HG02678 (cell line): ENCODE results near the gene XPA.
"Not testable (repeated sequence)": the region's sequence is repeated elsewhere in the genome, so short reads cannot be mapped to it uniquely, and the experiment has no call there.

ENCODE experiments used
- ATAC-seq: cut with Tn5 transposase; IDR thresholded peaks from one replicate; pipeline ENCODE4 v1.9.1; 2021; ENCODE audit warnings: mild to moderate bottlenecking, moderate library complexity; ENCODE audit not compliant: unreplicated experiment

XPA gene

DNA sequence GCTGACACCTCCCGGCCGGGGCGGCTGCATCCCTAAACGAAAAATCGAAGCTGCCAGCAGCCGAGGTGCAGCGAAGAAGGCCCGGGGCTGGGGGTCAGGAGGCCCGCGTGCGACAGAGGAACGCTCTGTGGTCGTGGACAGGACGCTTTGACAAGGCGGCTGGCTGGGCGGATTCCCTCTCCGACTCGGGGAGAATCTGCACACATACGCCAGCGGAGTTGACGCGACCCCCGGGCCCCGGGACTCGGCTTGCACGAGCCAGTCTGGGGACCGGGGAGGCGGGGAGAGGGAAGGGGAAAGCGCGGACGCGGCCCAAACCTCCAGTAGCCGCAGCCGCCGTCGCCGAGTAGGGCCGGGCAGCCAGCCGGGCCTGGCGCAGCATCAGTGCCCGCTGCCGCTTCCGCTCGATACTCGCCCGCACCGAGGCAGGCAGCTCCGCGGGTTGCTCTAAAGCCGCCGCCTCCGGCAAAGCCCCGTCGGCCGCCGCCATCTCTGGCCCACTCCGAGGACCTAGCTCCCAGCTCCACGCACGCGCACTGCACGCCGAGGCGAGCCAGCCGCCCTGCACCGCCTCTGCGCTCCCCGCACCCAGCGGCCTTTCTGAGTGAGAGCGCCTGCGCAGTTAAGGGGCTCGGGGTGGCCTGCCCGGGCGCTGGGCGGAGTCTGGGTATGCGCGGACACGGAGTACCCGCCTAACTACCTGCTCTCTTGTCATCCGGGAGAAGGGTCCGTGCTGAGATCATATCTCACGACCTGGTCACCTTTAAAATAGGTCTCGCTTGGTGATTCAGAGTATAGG lies at the start of gene XPA:
TSS of gene XPA (minus strand) at position 538 of the 799 bp plus-strand sequence. CDS start at position 490, 48 bp downstream.
- ATAC-seq: peak; percentile 91

DNA sequence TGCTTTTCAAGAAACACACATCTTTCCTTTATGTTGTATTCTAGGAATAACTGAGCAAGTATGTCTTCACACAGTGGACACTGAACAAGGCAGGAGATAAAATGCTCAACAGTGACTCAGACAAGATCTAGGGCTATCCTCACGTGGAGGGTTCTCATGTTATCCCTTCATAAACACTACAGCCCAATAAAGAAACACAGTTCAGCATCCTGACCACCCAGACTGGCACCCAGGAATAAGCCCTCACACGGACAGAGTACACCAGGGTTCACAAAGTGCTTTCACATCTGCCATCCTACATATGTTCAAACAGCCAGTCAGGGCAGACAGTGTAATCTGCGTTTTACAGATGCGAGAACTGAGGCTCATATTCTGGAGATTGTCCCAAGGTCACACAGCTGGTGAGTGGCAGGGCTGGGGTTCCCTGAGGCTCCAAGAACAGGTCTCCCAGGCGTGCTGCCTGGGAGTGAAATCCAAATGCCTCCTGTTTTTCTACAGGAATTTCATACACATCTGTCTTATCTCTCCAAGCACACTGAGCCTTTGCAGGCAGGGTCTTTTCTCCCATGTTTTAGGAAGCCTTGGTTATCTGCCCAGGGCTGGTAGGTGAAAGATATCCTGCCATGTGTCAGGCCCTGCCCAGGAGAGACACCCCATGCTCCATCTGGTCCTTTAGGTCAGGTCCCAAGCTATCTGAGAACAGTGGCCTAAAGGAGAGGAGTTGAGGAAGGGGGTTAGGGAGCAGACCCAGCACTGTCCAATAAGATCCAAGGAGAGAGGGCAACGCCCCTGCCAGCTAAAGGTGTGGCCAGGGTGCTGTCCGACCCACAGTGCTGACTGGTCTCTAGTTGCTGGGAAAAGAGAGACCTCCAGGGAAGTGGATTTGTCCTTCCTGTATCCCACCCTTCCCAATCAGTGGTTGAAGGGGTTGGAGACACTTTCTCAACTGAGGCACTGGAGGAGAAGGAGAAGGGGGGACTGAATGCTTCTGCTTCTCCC lies 47.9 kb upstream of the XPA start:
- no peak for ATAC-seq

DNA sequence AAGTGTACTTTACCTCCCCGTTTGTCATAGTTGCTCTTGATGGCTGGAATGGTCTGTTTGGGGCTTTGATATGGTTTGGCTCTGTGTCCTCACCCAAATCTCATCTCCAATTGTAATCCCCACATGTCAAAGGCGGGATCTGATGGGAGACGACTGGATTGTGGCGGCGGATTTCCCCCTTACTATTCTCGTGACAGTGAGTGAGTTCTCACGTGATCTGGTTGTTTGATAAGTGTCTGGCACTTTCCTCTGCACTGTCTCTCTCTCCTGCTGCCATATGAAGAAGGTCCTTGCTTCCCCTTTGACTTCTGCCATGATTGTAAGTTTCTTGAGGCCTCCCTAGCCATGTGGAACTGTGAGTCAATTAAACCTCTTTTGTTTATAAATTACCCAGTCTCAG lies 46.9 kb upstream of the XPA start:
- ATAC-seq: not testable (repeated sequence)

- ATAC-seq: no peak
Measured at GRCh38 chr9:97742545-97742944, 45.4 kb upstream of the XPA start.

GRCh38 chr9:97741947-97742346 lies 44.8 kb upstream of the XPA start:
- ATAC-seq: no peak

- peak; percentile 63 for ATAC-seq
Measured at GRCh38 chr9:97740848-97741821, 44.0 kb upstream of the XPA start.

DNA sequence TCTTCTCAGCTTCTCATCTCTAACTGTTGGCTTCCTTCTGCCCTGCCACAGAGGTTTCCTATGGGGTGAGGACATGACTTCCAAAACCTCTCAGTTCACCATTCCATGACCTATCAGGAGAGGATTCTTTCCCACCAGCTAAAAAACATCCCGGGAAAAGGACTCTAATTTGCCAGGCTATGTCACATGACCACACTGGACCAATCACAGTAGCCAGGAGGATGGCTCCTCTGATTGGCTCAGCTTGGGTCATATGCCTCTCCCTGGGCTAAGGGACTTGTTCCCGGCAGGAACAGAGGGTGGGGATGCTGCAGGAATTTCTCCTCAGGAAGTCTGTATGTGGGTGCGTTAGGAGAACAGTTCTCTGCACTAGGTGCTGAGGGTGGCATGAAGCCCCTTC lies 40.3 kb upstream of the XPA start:
- ATAC-seq: no peak

DNA sequence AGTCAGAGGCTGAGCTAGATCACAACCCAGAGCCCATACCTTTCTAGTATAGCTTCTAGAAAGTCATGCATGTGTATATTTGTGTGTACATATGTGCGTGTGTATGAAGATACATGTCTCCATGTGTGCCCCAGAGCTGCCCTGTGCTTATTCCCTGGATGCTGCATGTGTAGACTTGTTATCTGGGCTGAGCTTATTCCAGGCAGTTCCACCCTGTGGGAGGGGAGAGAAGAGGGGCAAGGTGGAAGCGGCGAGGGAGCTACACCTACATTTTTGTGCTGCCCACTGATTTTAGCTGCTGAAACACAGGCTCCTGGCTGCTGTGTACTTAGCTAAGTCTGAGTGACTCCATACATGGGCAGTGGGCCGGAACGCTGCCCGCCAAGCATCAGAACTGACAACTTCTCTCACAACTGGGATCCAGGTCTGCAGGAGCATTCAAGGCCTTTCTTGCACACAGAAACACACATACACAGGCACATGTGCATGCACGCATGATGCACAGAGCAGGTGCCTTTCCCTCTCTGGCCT lies 38.0 kb upstream of the XPA start:
- ATAC-seq: no peak

- no peak for ATAC-seq
Measured at GRCh38 chr9:97726716-97727115, 29.6 kb upstream of the XPA start.

DNA sequence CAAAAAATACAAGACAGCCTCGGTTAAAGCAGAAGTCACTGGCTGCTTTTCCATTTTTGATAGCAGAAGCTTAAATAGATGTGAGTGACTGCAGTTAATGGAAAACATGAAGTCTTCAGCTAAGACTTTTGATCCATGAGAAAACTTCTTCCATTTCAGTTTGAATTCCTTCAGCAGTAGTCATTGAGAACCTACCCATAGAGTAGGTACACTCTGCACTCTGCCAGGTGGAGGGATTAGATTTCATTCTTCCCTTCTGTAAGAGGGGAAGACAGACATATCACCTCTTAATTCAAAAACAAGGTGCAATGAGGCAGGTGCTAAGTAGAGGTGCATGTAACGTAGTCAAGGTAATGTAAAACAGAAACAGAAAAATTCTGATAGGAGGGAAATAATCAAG lies 26.7 kb upstream of the XPA start:
- no peak for ATAC-seq

DNA sequence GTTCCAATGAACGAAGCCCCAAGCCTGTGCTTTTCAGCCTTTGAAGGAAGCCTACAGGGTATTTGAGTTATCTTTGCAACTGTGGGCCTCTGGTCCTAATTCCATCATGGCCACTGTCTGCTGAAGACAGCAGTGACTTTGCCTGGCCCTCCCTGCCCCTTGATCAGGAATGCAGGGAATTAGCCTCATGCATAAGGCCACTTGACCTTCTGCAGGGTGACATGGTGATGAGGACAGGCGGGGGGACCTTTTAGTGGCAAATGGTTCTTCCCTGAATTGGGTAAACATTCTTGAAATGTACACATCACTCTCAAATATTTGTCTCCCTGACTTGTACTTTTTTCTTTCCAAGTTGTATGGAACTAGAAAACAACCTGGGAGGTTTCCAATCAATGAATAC lies 25.2 kb upstream of the XPA start:
- ATAC-seq: no peak

- ATAC-seq: no peak
Measured at GRCh38 chr9:97721396-97721795, 24.3 kb upstream of the XPA start.

- ATAC-seq: no peak
Measured at GRCh38 chr9:97717866-97718265, 20.7 kb upstream of the XPA start.

DNA sequence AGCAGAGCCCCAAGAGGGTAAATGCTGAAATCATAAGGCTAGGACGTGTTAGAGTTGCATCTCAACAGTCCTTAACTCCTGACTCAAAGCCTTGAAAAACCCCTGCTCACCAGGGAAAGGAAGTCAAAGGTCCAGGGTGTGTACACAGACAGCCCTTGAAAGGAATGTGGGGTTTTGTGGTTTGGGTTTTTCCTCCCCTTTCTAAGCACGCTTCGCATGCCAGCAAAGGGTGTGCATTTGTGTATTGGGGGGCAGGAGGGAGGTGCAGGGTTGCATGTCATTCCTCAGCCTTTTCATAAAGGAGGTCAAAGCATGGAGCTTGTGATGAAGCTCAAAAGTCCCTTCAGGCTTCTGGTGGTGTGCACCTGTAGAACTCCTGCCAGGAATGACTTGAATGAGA lies 17.3 kb upstream of the XPA start:
- no peak for ATAC-seq

DNA sequence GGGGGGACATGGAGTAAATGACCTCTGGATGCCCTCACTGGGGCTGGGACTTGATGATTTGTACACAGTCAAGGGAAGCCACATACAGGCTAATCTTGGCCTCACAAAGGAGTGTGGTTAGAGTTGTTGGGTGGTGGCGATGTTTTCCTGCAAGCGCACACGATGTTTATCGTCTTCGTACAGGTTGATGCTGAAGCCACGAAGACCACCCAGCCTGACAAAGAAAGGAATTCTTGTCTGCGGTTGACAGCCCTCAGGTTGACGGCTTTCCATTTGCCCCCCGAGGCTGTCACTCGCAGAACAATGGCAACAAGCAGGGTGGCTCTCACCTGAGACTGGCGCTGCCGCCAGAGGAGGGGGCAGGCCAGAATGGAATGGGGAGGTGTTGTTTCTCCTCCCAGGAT lies 14.1 kb upstream of the XPA start:
- ATAC-seq: no peak

- peak; percentile 59 for ATAC-seq
Measured at GRCh38 chr9:97710356-97711222, 13.4 kb upstream of the XPA start.

DNA sequence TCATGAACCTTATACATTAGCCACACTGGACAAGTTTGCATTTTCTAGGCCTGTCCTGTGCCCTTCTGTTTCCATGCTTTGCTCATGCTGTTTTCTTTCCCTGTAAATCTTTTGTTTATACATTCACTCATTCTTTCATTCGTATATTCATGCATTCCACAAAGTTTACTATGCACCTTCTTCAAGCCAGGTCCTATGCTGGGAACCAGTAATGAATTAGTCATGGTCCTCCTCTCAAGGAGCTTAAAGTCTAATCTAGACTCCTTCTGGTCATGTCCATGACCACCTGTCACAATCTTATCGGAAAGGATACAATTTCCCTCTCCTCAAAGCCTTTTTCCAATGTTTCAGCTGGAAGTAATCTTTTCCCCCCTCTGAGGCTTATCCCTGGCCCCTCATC lies 9.1 kb upstream of the XPA start:
- no peak for ATAC-seq

GRCh38 chr9:97705354-97705950 lies 8.3 kb upstream of the XPA start:
- no peak for ATAC-seq

- ATAC-seq: no peak
Measured at GRCh38 chr9:97704851-97705250, 7.7 kb upstream of the XPA start.
